K562 (cell line): ENCODE measurements around the gene IRF8. TPM values are rescaled to one million over a fixed set of nuclear protein-coding genes. Genes with fewer than 3 reads are reported as not detected.

ENCODE experiments used
- ATAC-seq: fragments of 200-7000 bp; cut with Tn5 transposase; 3 replicates; pipeline ENCODE4 v1.9.1; 2020; ENCODE audit warnings: moderate library complexity
- BruUV-seq: library from RNA; stranded (reverse); fragments of 400-500 nt; replicated peaks from 2 replicates; lab custom pipeline; 2021; lab: Mats Ljungman, UMichigan
- CTCF ChIA-PET: fragments of 300-600 bp; formaldehyde crosslinking; extraction: SDS; loops from one replicate; lab custom pipeline; 2021; ENCODE audit warnings: low intra/inter-chr PET ratio; lab: Yijun Ruan, JAX
- POLR2A ChIA-PET: fragments of 300-600, 350-650 bp; sonication (Branson Sonifier 250); formaldehyde crosslinking; extraction: SDS; loops from one replicate; lab custom pipeline; 2021; ENCODE audit warnings: antibody characterized with exemption, inconsistent platforms; lab: Yijun Ruan, JAX
- DNase-seq, 4 experiments: peaks; one replicate each; pipeline versions ENCODE4 v3.0.0 to v3.0.0-alpha.2; 2011 to 2018; ENCODE audit warnings: low spot score in 3 of 4, mixed read lengths in 3 of 4; ENCODE audit errors: extremely low read depth in 1 of 4
- FAIRE-seq: peaks from 2 replicates; lab custom pipeline; 2011; peaks lifted over from hg19 to GRCh38; lab: Jason Lieb, UNC
- H2AFZ ChIP-seq: 2 replicates; pipeline ENCODE4 v1.6.0; 2011; ENCODE audit warnings: low read depth, low read length, control low read depth, inconsistent platforms
- H3K27ac ChIP-seq: fragments of 200-600 bp; 3 replicates; pipeline ENCODE4 v1.8.0; 2011; ENCODE audit warnings: low read depth, mild to moderate bottlenecking, control low read depth, inconsistent platforms, low read length, moderate library complexity, mixed read lengths; ENCODE audit errors: extremely low read depth
- H3K27me3 ChIP-seq, 2 experiments: fragments of 300-600 bp in 1 of 2; 2 replicates in 1 of 2; 3 replicates in 1 of 2; pipeline versions ENCODE4 v1.6.0 to v1.8.0; 2011; ENCODE audit warnings: inconsistent platforms in 2 of 2, low read length in 2 of 2, mild to moderate bottlenecking in 1 of 2, mixed read lengths in 1 of 2, moderate library complexity in 1 of 2; ENCODE audit not compliant: control insufficient read depth in 2 of 2, insufficient read depth in 2 of 2
- H3K36me3 ChIP-seq: fragments of 300-600 bp; 3 replicates; pipeline ENCODE4 v1.8.0; 2011; ENCODE audit warnings: mild to moderate bottlenecking, low read length, inconsistent platforms; ENCODE audit not compliant: control insufficient read depth, insufficient read depth
- H3K4me1 ChIP-seq, 2 experiments: fragments of 200-600 bp in 1 of 2; replicated peaks in 1 of 2; 2 replicates in 1 of 2; 3 replicates in 1 of 2; pipeline versions ENCODE4 v1.5.1 to v1.8.0; 2011; ENCODE audit warnings: inconsistent platforms in 2 of 2, low read length in 2 of 2, mild to moderate bottlenecking in 1 of 2, mixed read lengths in 1 of 2, moderate library complexity in 1 of 2; ENCODE audit not compliant: control insufficient read depth in 2 of 2, insufficient read depth in 2 of 2
- H3K4me2 ChIP-seq: 2 replicates; pipeline ENCODE4 v1.6.1; 2011; ENCODE audit warnings: low read length, control low read depth, inconsistent platforms, mixed read lengths; ENCODE audit not compliant: insufficient read depth
- H3K4me3 ChIP-seq: fragments of 200-600 bp; sonication (generic), shearing (Covaris generic); 2 replicates; pipeline ENCODE4 v1.5.1; 2016; ENCODE audit warnings: control low read depth, inconsistent platforms
- H3K79me2 ChIP-seq: fragments of 200-600 bp; 3 replicates; pipeline ENCODE4 v1.8.0; 2011; ENCODE audit warnings: low read length, inconsistent platforms; ENCODE audit not compliant: control insufficient read depth, insufficient read depth
- H3K9ac ChIP-seq, 2 experiments: 2 replicates each; pipeline versions ENCODE4 v1.6.0 to v1.6.1; 2011; ENCODE audit warnings: low read depth in 2 of 2, low read length in 2 of 2, control low read depth in 1 of 2, inconsistent platforms in 1 of 2, mild to moderate bottlenecking in 1 of 2, mixed read lengths in 1 of 2; ENCODE audit not compliant: insufficient read depth in 1 of 2
- H3K9me1 ChIP-seq: one replicate; pipeline ENCODE4 v1.6.0; 2011; ENCODE audit warnings: inconsistent platforms, mild to moderate bottlenecking, low read length, moderate library complexity; ENCODE audit not compliant: control insufficient read depth, insufficient read depth
- H3K9me3 ChIP-seq: replicated peaks from 2 replicates; pipeline ENCODE4 v1.5.1; 2011; ENCODE audit warnings: low read depth, low read length, inconsistent platforms; ENCODE audit not compliant: control insufficient read depth, insufficient read depth
- H4K20me1 ChIP-seq: replicated peaks from 2 replicates; pipeline ENCODE4 v1.6.1; 2011; ENCODE audit warnings: low read length, inconsistent platforms, mixed read lengths; ENCODE audit not compliant: control insufficient read depth, insufficient read depth
- CBFA2T3 ChIP-seq: fragments of 450-650 bp; IDR thresholded peaks from 2 replicates; pipeline ENCODE4 v1.6.1; 2017
- FOXA3 ChIP-seq, 2 experiments: fragments of 450-650 bp in 1 of 2; sonication (generic) in 1 of 2; formaldehyde crosslinking; IDR thresholded peaks in 1 of 2; conservative IDR thresholded peaks in 1 of 2; 2 replicates each; pipeline versions ENCODE4 v1.4.0 to v1.8.0; 2020 to 2022; ENCODE audit warnings: mild to moderate bottlenecking in 2 of 2, missing genetic modification reagents in 1 of 2
- HOXB6 ChIP-seq: fragments of 250-450 bp; sonication (Bioruptor Pico); IDR thresholded peaks from 2 replicates; pipeline ENCODE4 v1.5.1; 2022; ENCODE audit warnings: mild to moderate bottlenecking, borderline replicate concordance
- MIER1 ChIP-seq: fragments of 450-650 bp; IDR thresholded peaks from 2 replicates; pipeline ENCODE4 v1.6.1; 2016; ENCODE audit warnings: antibody characterized with exemption, mild to moderate bottlenecking, low read depth
- PATZ1 ChIP-seq: fragments of 250-450 bp; sonication (Bioruptor Pico); IDR thresholded peaks from 2 replicates; pipeline ENCODE4 v1.5.0; 2020; ENCODE audit warnings: mild to moderate bottlenecking, borderline replicate concordance
- RB1 ChIP-seq: fragments of 450-650 bp; IDR thresholded peaks from 2 replicates; pipeline ENCODE4 v1.6.1; 2017; ENCODE audit warnings: low read depth, mild to moderate bottlenecking
- SIN3A ChIP-seq, 2 experiments: fragments of 150-350 bp in 1 of 2; IDR thresholded peaks; 2 replicates each; pipeline ENCODE4 v1.6.1; 2011 to 2016; ENCODE audit warnings: borderline replicate concordance in 2 of 2, low read depth in 2 of 2, low read length in 2 of 2, mild to moderate bottlenecking in 2 of 2, moderate library complexity in 2 of 2; ENCODE audit not compliant: control insufficient read depth in 1 of 2
- SIX5 ChIP-seq, 2 experiments: IDR thresholded peaks; 2 replicates each; pipeline ENCODE4 v1.6.1; 2011; ENCODE audit warnings: low read length in 2 of 2, borderline replicate concordance in 1 of 2, low read depth in 1 of 2, mild to moderate bottlenecking in 1 of 2, moderate library complexity in 1 of 2; ENCODE audit not compliant: insufficient read depth in 1 of 2
- SPI1 ChIP-seq: IDR thresholded peaks from 2 replicates; pipeline ENCODE4 v1.6.1; 2011; ENCODE audit warnings: low read depth, low read length, control low read depth, borderline replicate concordance
- STAT6 ChIP-seq: sonication (generic); formaldehyde crosslinking; IDR thresholded peaks from 2 replicates; pipeline ENCODE4 v1.8.1; 2023; ENCODE audit warnings: mild to moderate bottlenecking, missing genetic modification reagents
- TRIM28 ChIP-seq: fragments of 450-650 bp; IDR thresholded peaks from 2 replicates; pipeline ENCODE4 v1.6.1; 2017
- TSC22D4 ChIP-seq: fragments of 450-650 bp; IDR thresholded peaks from 2 replicates; pipeline ENCODE4 v1.6.1; 2016; ENCODE audit warnings: missing genetic modification characterization, missing biosample characterization, control low read depth
- ZFP36 ChIP-seq: fragments of 150-350 bp; IDR thresholded peaks from 2 replicates; pipeline ENCODE4 v1.6.1; 2018; ENCODE audit warnings: low read length, low read depth; ENCODE audit not compliant: partially characterized antibody
- ZNF280A ChIP-seq: fragments of 450-650 bp; IDR thresholded peaks from 2 replicates; pipeline ENCODE4 v1.6.1; 2018; ENCODE audit warnings: mild to moderate bottlenecking, low read depth; ENCODE audit not compliant: partially characterized antibody
- WGBS: fragments of 100-300 bp; shearing (Covaris generic); methylation state at CpG from one replicate; pipeline ENCODE4 v1.1.6; 2016; ENCODE audit warnings: low coverage, mixed read lengths; ENCODE audit not compliant: insufficient coverage; ENCODE audit errors: missing lambda C conversion rate; 5-methylcytosine and 5-hydroxymethylcytosine counted together
- in situ Hi-C: fragments of 300-500 bp; cut with MboI; formaldehyde crosslinking; loops from 4 replicates; pipeline ENCODE4 v1.15.0; 2018; ENCODE audit warnings: inconsistent platforms, mixed read lengths
- intact Hi-C: fragments of 100-400 bp; cut with micrococcal nuclease; formaldehyde crosslinking; loops from 2 replicates; pipeline ENCODE4 v1.14.2; 2022
- polyA plus RNA-seq, 8 experiments: library from polyadenylated mRNA; depleted of rRNA in 4 of 8; stranded (reverse) in 5 of 8; unstranded in 3 of 8; fragments of >200 nt; fragmentation: Nextera tagmentation in 2 of 8; fragmentation: Illumina TruSeq in 1 of 8; extraction: Ambion mirVana in 2 of 8; extraction: Trizol in 1 of 8; gene quantifications; 2 replicates each; pipeline versions ENCODE4 v1.2.1 to v1.2.3, GENCODE V29; 2011 to 2014; ENCODE audit warnings: inconsistent platforms in 1 of 8, missing spikeins in 1 of 8
- total RNA-seq, 7 experiments: library from RNA; depleted of rRNA in 6 of 7; stranded (reverse); fragments of >200 nt in 6 of 7; fragmentation: Illumina TruSeq in 2 of 7; extraction: Trizol in 2 of 7; gene quantifications; 2 replicates each; pipeline versions ENCODE4 v1.2.1 to v1.2.3, GENCODE V29; 2011 to 2021; ENCODE audit warnings: low replicate concordance in 1 of 7
- TF ChIP-seq, protein P1 (sequence below): sonication (generic); formaldehyde crosslinking; IDR thresholded peaks from 2 replicates; pipeline ENCODE4 v1.8.0; 2022; ENCODE audit warnings: mild to moderate bottlenecking, missing genetic modification reagents

Gene IRF8
- total and polyA plus RNA-seq, 9 of the 15 experiments (the other 6 are each of a cell fraction or from before 2014, with no cell fraction given) = 0.01 to 0.98 TPM; not detected in 7

GRCh38 chr16:85969159-85969558, 70.2 kb downstream of the IRF8 start:
- in situ Hi-C loops = no loop called here
- H3K36me3 ChIP-seq = no peaks in the 10 kb centered on the region
- POLR2A ChIA-PET = no interaction called here
- no peaks in the 10 kb centered on the region for H3K4me1 ChIP-seq
- H3K9me3 ChIP-seq = no peaks in the 10 kb centered on the region; the same call in 1 of the 2 replicates
- no peaks in the 10 kb centered on the region for H4K20me1 ChIP-seq
- H3K9ac ChIP-seq = no peak overlapping the region
- intact Hi-C loops = no loop called here
- no peak overlapping the region for H3K4me3 ChIP-seq
- no peak for DNase-seq
- H3K4me2 ChIP-seq = no peak overlapping the region
- no peaks in the 10 kb centered on the region for H3K79me2 ChIP-seq
- no peak overlapping the region for H2AFZ ChIP-seq
- no TSS peak for BruUV-seq
- WGBS = 0% methylated on average over 2 of the region's 2 CpGs
- no peak for ATAC-seq
- FAIRE-seq = no peak
- no peak overlapping the region for H3K27ac ChIP-seq
- H3K9me1 ChIP-seq = no peaks in the 10 kb centered on the region
- CTCF ChIA-PET = no interaction called here
- peaks cover 0 to 33% of the 10 kb centered on the region in 2 experiments; a peak in 3 of 5 replicates for H3K27me3 ChIP-seq
- TF ChIP-seq MIER1 (no peak), SIX5 (IDR thresholded peaks at IDR 0.05; ENCODE audit: borderline replicate concordance in 1 of 2, insufficient read depth in 1 of 2, low read depth in 1 of 2, low read length in 2 of 2) (no peak), PATZ1 (CRISPR knock-in tag) (no peak), STAT6 (no peak), SIN3A (IDR thresholded peaks at IDR 0.05; ENCODE audit: borderline replicate concordance in 2 of 2, control insufficient read depth in 1 of 2, low read depth in 2 of 2, low read length in 2 of 2) (no peak), HOXB6 (no peak), SPI1 (no peak), CBFA2T3 (no peak), RB1 (no peak), TSC22D4 (tag) (no peak), FOXA3 (CRISPR knock-in tag; conservative IDR thresholded peaks at IDR 0.05 in 1 of 2, IDR thresholded peaks at IDR 0.05 in 1 of 2) (no peak), ZNF280A (no peak), TRIM28 (no peak), ZFP36 (no peak)
- TF ChIP-seq, protein P1, sequence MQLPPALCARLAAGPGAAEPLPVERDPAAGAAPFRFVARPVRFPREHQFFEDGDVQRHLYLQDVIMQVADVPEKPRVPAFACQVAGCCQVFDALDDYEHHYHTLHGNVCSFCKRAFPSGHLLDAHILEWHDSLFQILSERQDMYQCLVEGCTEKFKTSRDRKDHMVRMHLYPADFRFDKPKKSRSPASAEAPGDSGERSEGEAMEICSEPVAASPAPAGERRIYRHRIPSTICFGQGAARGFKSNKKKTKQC (CRISPR knock-in tag) = no peak
